ENCODE results near the gene MYCBP2.

MYCBP2 gene

GRCh38 chr13:77274126-77274525, 52.8 kb downstream of the MYCBP2 start:
- DNase-seq (ENCODE audit: low spot score) (no peak), ATAC-seq (ENCODE audit: low read depth) (no peak)
- no peaks in the 10 kb centered on the region for H3K27me3 ChIP-seq (ENCODE audit: insufficient read depth, poor library complexity, severe bottlenecking)
- no peak overlapping the region for H3K4me3 ChIP-seq (ENCODE audit: severe bottlenecking)
- H3K36me3 ChIP-seq (ENCODE audit: low read depth), result peaks cover 37% of the 10 kb centered on the region
- no peaks in the 10 kb centered on the region for H3K9me3 ChIP-seq (ENCODE audit: severe bottlenecking)
- H3K27ac ChIP-seq (ENCODE audit: poor library complexity, severe bottlenecking), result no peak overlapping the region
- no peak for TF ChIP-seq CTCF (IDR thresholded peaks at IDR 0.05; ENCODE audit: poor library complexity, severe bottlenecking)
- H3K4me1 ChIP-seq (ENCODE audit: insufficient read depth, poor library complexity, severe bottlenecking), result no peaks in the 10 kb centered on the region

- Histone ChIP-seq H3K27ac (ENCODE audit: poor library complexity, severe bottlenecking) (no peak overlapping the region), H3K36me3 (ENCODE audit: low read depth) (peaks cover 59% of the 10 kb centered on the region), H3K4me1 (ENCODE audit: insufficient read depth, poor library complexity, severe bottlenecking) (no peaks in the 10 kb centered on the region), H3K27me3 (ENCODE audit: insufficient read depth, poor library complexity, severe bottlenecking) (no peaks in the 10 kb centered on the region), H3K9me3 (ENCODE audit: severe bottlenecking) (no peaks in the 10 kb centered on the region), H3K4me3 (ENCODE audit: severe bottlenecking) (no peak overlapping the region)
- DNase-seq (ENCODE audit: low spot score) (no peak), ATAC-seq (ENCODE audit: low read depth) (no peak)
- no peak for TF ChIP-seq CTCF (IDR thresholded peaks at IDR 0.05; ENCODE audit: poor library complexity, severe bottlenecking)
Measured at GRCh38 chr13:77269141-77269540, 57.8 kb downstream of the MYCBP2 start.

GRCh38 chr13:77267362-77267761, 59.5 kb downstream of the MYCBP2 start:
- no peaks in the 10 kb centered on the region for H3K9me3 ChIP-seq (ENCODE audit: severe bottlenecking)
- H3K4me1 ChIP-seq (ENCODE audit: insufficient read depth, poor library complexity, severe bottlenecking), result no peaks in the 10 kb centered on the region
- ATAC-seq (ENCODE audit: low read depth) (no peak), DNase-seq (ENCODE audit: low spot score) (no peak)
- no peak for TF ChIP-seq CTCF (IDR thresholded peaks at IDR 0.05; ENCODE audit: poor library complexity, severe bottlenecking)
- peaks cover 61% of the 10 kb centered on the region for H3K36me3 ChIP-seq (ENCODE audit: low read depth)
- H3K27ac ChIP-seq (ENCODE audit: poor library complexity, severe bottlenecking), result no peak overlapping the region
- no peak overlapping the region for H3K4me3 ChIP-seq (ENCODE audit: severe bottlenecking)
- no peaks in the 10 kb centered on the region for H3K27me3 ChIP-seq (ENCODE audit: insufficient read depth, poor library complexity, severe bottlenecking)

GRCh38 chr13:77265336-77265735, 61.6 kb downstream of the MYCBP2 start:
- H3K36me3 ChIP-seq (ENCODE audit: low read depth), result peaks cover 72% of the 10 kb centered on the region

More at GRCh38 chr13:77265336-77265735, 61.6 kb downstream of the MYCBP2 start:
- Histone ChIP-seq H3K4me1 (ENCODE audit: insufficient read depth, poor library complexity, severe bottlenecking) (no peaks in the 10 kb centered on the region), H3K27me3 (ENCODE audit: insufficient read depth, poor library complexity, severe bottlenecking) (no peaks in the 10 kb centered on the region), H3K9me3 (ENCODE audit: severe bottlenecking) (no peaks in the 10 kb centered on the region), H3K27ac (ENCODE audit: poor library complexity, severe bottlenecking) (no peak overlapping the region), H3K4me3 (ENCODE audit: severe bottlenecking) (no peak overlapping the region)
- no peak for ATAC-seq (ENCODE audit: low read depth)
- no peak for TF ChIP-seq CTCF (IDR thresholded peaks at IDR 0.05; ENCODE audit: poor library complexity, severe bottlenecking)
- no peak for DNase-seq (ENCODE audit: low spot score)
